Esophagus squamous epithelium (tissue), 4 donors: Measurements from ENCODE around the gene FAF2.

Source experiments
- CTCF ChIP-seq, 6 experiments: fragments of 450-650 bp in 4 of 6; fragments of 200-600 bp in 2 of 6; sonication (generic) in 2 of 6; IDR thresholded peaks; one replicate each; pipeline ENCODE4 v1.5.1; 2016 to 2019; ENCODE audit warnings: antibody characterized with exemption in 6 of 6, mild to moderate bottlenecking in 4 of 6, moderate library complexity in 4 of 6
- POLR2A ChIP-seq, 4 donors: fragments of 450-650 bp; IDR thresholded peaks; one replicate each; pipeline ENCODE4 v1.6.1; 2017; ENCODE audit warnings: antibody characterized with exemption in 4 of 4, mild to moderate bottlenecking in 4 of 4, moderate library complexity in 3 of 4

- TF ChIP-seq POLR2A (IDR thresholded peaks at IDR 0.05) (no peak), CTCF (IDR thresholded peaks at IDR 0.05) (no peak)
Observed at GRCh38 chr5:176438959-176439757, 9.0 kb upstream of the FAF2 start.
